SK-N-DZ (cell line): Measurements from ENCODE around the gene ORM1.

Source experiments
- DNase-seq: peaks from one replicate; pipeline ENCODE4 v3.0.0-alpha.2; 2015; ENCODE audit warnings: low spot score

ORM1 gene

DNA sequence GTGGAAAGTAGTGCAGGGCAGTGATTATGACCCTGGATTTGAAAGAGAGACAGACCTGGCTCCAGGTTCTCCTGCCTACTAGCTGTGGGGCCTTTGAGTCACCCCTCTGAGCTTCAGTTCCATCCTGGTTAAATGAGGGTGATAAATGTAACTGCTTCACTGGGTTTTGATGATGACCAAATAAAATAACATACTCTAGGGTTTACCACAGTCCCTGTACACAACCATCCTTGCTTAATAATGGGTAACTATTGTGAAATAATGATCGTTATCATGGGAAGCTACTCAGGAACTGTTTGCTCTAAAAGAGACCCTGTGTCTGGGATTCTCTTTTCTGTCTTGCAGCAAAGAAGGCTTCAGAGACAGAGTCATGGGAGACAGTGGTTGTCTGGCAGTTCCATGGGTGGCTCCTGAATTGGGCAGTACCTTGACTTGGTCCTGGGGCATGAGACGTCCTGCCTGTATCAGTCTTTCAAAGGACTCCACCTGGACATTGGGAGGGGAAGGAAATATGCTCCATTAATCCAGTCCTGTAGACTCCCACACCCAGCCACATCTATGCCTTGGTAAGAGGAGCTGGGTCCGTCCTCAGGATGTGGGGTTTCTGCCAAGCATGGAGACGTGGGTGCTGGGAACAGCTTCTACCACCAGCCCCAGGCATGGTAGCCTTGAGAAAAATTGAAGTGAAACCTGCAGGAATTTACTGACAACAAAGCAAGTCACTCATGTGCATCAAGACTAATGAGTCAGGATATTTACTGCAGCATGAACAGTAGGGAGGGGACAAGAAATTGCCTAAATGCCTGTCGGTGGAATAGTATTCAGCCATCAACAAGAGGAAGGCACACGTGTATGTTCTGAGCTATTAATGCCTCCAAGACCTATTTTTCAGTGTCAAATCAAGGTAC is 41.5 kb downstream of the ORM1 start:
- DNase-seq, result no peak

DNA sequence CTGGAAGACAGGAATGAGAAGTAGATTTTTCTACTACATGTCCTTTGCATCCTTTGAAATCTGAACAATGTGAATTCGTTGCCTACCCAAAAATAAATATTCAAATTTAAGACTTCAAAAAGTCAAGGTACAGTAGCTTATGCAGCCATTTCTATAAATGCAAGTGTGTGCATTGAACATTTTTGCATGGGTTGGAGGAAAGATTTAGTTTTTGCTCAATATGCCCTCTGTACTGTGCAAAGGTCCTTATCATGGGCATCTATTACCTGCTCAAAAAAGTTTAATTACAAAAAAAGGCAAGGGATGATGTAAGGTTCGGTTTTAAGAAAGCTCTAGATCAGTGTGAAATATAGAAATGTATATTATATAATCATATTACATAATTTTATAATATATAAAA is 42.3 kb downstream of the ORM1 start:
- no peak for DNase-seq

DNA sequence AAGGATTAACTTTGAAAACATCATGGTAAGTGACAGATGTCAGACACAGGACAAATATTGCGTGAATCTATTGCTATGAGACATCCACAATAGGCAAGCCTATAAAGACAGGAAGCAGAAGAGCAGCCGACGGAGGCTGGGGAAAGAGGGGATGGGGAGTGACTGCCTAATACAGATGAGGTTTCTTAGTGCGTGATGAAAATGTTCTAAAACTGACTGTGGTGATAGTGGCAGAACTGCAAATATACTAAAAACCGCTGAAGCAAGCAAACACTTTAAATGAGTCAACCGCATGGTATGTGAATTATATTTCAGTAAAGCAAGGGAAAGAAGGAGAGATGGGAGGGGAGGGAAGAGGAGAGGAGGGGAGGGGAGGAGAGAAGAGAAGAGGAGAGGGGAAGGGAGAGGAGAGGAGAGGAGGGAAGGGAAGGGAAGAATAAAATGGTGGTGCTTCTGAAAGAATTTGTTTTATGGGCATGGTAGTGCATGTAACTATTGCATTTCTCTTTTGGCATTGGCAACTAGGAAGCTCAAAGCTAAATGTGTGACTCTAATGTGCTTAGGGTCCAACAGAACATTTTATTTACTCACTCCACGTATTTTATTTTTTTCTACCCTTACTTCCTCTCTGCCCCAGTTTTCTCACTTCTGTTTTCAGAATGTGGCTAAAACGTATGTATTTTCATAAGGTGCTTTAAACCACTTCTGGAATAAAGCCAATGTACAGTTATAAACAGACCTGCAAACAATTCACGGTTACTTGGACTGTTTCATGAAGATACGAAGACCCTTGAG is 43.6 kb downstream of the ORM1 start:
- DNase-seq, result no peak

DNA sequence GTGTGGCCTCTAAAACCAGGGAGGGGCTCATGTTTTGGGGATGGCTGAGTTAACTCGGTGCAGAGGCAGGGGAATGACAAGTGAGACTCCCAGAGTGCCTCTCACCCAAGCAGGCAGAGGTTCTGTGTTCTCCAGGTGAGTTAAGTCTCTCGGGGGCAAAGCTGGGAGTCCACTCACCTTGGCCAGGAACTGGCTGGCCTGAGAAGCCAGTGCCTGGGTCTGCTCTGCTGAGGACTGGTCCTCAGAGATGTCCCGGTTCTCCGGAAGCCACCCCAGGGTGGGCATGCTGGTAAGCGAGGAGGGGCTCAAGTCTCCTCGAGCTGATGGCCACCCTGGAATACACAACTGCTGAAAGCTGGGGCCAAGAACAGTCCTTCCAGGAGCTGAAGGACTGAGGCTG is 44.5 kb downstream of the ORM1 start:
- DNase-seq, result no peak

DNA sequence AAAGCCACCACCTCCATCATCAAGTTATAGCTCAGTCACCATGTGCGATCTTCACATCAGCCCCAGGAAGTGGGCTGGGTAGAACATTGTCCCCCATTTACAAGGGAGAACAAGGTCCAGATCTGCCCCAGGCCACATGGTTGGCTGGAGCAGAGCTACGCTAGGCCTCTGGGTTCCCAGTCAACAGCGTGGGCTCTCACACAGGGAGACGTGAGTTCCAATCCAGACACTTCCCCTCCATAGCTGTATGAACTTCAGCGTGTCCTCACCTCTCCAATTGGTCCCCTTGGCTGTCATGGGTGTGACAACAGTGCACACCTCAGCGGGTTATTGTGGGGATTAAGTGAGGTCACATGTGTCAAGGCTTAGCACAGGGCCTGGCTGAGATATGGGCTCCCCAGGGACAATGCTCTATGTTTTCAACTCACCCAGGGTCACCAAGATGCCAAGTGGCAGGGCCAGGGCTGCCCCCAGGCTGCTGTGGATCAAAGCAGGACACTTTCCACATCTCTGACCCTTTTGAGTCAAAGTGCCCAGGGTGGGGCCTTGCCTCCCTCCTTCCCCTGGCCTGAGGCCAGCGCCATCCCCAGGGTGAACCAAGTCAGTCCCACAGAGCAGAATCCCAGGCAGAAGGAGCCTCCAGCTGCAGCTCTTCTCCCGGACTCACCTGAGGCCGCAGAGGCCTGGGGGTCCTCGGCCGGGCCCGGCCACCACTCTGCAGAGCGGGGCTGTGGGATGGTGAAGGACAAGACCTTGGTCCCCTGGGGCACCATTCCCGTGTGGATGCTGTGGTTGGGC is 45.1 kb downstream of the ORM1 start:
- no peak for DNase-seq

DNA sequence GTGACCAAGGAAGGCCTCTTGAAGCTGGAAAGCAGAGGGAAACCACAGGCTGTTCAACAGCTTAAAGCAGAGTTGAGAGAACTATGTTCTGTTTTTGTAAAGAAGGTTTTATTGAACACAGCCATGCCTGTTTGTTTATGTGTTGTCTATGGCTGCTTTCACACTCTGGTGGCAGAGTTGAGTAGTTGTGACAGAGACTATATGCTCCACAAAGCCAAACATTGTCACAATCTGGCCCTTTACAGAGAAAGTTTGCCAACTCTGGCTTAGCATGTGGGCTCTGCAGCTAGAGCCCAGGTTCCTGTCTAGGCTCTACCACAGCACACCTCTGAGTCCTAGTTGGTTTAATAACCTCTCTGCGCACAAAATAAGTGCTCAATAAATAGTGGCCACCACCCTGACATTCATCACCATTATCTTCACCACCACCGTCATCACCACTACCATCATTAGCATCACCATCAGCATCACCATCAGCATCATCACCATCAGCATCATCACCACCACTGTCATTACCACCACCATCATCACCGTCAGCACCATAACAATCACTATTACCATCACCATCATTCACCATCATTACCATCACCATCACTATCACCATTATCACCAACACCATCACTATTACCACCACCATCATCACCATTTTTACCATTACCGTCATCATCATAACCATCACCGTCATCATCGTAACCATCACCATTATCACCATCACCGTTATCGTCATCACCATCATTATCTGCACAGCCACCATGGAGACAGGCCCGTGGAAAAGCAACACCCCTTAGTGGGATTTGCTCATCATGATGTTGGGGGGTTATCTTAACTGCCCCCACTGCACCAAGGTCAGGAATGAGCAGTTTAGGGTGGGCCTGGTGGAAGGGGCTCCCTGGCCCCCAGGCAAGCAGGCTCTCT is 46.6 kb downstream of the ORM1 start:
- DNase-seq, result no peak

DNA sequence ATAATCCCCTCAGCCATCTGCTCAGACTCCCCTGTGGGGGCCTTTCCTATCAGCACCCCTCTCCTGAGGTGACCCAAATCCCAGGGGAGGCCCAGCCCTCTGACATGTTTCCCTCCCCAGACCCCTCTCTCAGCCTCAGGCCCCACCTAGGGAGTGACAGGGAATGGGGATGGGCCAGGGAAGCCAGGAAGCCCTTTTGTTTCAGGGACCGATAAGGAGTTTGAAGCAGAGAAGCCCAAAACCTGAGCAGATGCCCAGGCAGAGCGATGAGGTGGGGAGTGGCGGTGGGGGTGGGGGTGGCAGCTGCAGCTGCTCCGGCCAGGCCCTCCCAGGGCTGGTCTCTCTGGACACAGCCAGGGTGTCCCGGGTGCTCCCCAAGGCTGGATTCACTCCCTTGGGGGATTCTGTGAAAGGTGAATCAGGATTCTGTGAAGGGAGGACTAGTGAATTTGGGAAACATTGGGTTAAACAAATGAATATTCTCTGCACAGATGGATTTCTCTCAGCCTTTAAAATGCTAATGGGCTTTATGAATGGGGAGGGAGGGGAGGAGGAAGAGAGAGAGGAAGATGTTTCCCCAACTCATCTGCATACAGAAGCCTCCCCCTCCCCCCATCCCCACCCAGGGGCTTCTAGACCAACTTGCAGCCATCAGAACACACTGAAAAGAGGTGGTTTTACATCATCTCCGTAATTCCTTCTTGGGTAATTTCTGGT is 47.5 kb downstream of the ORM1 start:
- DNase-seq, result no peak

DNA sequence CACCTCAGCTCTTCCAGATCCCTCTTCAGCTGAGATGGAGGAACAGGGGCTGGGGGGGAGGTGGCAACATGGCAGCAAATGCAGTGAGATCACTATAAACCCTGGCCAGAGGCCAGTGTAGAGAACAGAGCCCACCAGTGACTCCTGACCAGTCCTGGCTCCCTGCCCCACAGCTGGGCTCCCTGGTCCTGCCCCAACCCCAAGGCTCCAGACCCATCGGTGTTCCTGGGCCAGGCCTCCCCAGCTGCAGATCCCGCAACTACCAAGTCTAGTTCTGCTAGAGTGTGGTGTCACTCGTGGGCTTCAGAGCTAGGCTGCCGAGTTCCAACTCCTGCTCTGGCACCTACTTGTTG is 48.0 kb downstream of the ORM1 start:
- no peak for DNase-seq

DNA sequence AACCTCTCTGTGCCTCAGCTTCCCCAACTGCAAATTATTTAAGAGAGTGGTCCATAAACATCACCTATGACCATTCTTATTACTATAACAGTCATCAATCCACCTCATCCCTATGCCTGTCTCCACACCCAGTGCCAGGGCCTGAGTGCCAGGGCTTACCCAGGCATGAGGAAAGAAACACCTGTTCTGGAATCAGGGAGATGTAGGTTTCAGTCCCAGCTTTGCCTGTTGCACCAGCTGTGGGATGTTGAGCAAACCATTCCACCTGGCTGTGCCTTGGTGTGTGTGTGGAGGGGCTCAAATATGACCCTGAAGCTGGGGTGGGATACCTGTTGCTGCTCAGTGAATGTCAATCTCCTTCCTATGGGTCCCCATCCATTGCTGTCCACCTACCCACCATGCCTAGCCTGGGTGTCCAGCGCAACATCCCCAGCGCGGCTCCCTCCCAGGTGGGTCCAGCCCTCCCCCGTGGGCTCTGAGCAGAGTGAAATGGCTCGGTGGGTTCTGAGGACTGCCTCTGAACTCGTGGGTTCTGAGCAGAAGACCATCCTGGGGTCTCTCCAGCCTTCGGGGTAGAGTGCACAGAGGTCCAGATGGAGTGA is 48.5 kb downstream of the ORM1 start:
- DNase-seq, result no peak

DNA sequence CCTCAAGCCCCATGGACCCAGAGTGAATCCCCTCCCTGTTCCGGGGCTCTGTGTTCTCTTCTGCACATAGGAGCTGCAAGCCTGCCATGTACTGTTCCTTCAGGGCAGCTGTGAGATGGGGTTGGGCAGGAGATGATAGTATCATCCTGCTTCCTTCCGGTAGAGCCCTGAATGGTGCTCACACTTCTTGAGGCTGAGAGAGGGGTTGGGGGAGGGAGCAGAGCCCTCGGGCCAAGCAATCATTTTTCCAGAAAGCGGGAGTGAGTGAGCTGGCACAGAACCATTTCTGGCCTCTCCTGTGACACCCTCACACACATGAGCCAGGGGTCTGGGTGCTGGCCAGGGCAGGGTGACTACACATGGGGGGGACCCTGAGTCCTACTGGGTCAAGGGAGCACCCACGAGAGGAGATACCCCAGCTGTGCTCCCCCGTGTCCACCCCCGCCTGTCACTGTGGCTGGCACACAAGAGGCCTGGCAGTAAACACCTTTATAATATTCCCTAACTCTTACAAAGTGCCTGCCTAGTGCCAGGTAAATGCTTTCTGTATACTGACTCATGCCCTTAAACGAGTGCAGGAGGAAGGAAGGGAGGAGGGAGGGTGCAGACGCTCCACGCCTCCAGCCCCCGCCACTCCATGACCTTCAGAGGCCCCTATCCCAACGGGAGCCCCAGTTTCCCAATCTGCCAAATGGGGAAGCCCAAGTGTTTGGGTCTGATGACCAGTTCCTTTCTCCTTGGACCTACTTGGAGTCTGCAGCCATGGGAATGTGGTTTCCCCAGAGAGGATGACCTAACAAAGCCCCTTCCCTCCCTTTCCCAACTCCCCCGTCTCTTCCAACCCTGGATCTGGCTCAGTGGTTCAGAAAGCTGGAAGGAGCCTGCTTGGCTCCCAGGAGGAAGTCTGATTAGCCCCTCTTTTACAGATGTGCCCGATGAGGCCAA is 49.3 kb downstream of the ORM1 start:
- DNase-seq, result no peak

DNA sequence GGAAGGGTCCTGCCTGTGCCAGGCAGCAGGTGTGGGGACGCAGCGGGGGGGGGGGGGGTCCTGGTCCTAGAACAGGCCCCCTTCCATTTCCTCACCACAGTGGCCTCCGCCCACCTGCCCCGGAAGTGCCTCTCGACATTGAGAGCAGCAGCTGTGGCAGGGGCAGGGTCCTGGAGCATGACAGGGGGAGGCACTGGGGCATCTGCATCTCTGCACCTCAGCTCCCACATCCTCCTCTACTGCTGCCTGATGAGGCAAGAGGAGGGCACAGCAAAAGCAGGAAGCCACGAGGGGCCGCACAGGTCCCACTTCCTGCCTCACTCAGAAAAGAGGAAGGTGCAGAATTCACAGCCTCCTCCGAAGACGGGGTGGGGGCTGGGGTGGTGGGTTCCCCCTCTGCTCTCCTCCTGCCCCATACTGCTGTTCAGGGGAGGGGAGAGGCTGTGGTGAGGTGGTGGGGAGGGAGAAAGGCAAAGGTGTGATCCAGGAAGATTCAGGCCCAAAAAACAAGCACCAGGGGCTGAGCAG is 50.1 kb downstream of the ORM1 start:
- no peak for DNase-seq

DNA sequence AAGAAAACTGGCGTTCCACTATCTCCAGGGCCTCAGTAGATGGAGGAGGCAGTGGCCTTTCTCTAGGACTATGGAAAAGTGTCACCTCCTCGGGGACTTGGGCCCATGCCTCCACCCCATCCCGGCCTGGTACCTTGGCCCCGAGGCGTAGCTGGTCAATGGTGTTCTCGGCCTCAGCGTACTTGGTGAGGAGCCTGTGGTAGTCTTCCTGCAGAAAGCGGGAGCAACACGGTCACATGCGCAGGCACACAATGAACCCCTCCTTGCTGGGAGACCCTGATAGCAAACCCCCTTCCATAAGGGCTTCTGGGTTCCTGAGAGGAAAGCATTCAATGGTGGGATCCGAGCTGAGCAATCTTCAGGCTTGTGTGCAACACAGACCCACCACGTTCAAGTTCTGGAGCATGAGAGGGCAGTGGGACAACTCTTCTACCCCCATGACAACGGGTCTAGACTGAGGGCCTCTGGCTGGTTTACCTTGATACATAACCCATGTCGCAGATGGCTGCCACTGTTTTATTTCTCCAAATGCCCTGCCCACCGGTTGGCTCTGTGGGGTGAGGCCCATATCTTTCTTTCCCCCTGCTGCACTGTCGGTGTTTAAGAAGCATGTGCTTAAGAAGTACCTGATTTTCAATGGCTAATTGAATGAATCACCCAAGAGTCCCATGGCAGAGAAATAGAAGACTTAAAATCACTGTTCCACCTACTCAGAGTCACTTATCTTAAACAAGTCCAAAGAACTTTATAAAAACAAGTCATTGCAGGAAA is 51.2 kb downstream of the ORM1 start:
- no peak for DNase-seq

DNA sequence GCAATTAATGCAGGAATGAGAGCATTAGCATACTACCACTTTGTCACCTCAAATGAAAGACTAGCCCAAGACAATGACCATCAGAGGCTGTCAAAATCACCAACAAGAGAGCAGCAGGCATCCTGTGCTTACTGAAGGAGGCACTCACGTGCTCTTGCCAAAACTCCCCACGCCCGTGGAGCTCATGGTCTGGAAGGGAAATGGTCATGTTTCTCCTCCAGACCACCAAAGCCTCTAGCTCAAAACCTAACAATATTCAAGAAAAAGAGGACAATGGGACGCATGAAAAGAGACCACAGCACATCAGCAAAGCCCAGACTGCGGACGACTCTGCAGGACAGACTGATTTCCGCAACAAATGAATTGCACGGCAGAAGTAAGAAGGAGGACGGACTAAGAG is 52.0 kb downstream of the ORM1 start:
- DNase-seq, result no peak

DNA sequence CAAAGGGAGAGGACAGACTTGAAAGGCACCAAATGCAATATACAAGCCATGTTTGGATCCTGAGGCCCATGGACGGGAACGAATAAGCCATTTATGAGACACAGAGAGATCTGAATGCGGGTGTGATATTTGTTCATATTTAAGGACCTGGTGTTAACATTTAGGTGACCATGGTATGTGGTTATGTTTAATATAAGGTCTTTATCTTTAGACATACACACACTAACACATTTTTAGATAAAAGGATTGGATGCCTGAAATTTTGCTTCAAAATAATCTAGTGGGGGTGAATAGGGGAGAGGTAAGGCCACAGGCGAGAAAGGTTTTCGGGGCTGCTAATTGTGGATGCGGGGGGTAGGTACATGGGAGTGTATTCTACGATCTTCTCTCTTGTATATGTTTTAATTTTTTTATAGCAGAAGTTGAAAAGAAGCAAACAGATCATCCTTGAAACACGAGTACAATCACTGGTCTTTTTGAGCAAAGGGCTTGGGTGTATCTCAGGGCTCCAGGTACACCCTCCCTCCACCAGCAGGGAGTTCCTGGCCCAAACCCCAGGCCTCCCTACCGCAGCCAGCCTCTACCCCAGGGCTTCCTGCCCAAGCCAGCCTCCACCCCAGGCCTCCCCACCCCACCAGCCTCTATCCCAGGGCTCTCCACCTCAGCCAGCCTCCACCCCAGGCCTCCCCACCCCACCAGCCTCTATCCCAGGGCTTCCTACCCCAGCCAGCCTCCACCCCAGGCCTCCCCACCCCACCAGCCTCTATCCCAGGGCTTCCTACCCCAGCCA is 52.7 kb downstream of the ORM1 start:
- no peak for DNase-seq
